ENCODE results near the gene ZNF732. TPM values are rescaled to one million over a fixed set of nuclear protein-coding genes. Genes with fewer than 3 reads are reported as not detected.

ZNF732 gene
- total RNA-seq, 6 experiments from 2014 or later = not detected

GRCh38 chr4:302381-302780, 2.9 kb downstream of the ZNF732 start:
- H3K27ac ChIP-seq = no peak overlapping the region
- TF ChIP-seq POLR2A (IDR thresholded peaks at IDR 0.05) = no peak
- no peak for TF ChIP-seq CTCF (IDR thresholded peaks at IDR 0.05)
- no peaks in the 10 kb centered on the region for H3K4me1 ChIP-seq
- H3K36me3 ChIP-seq = no peaks in the 10 kb centered on the region
- peaks cover 0 to 2% (median 0%) of the 10 kb centered on the region in 4 donors for H3K9me3 ChIP-seq
- no peak for ATAC-seq
- intact Hi-C loops (cut with DNase I) = no loop called here
- H3K27me3 ChIP-seq = no peaks in the 10 kb centered on the region
- DNase-seq = no peak
- no peak overlapping the region for H3K4me3 ChIP-seq
- 75% methylated on average over 4 of the region's 4 CpGs for WGBS (ENCODE audit: insufficient coverage, low coverage, low lambda C conversion rate, missing lambda C conversion rate)

DNA sequence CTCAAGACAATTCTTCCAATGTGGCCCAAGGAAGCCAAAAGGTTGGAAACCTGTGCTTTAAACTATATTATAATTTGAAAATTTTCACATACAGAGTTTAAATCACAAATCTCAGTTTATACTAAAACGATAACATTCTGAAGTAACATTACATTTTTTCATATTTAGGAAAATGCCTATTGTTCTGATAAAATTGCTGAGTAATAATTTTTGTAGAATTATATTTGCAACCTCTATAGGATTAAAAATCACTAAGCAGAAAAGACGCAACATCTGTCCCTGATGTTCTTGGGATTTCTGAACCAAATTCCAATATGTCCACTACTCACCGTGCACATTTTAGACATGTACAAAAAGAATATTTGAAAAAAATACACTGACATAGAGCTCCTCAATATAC, 10.5 kb downstream of the ZNF732 start:
- no peaks in the 10 kb centered on the region for H3K36me3 ChIP-seq
- no peak for DNase-seq
- 68% methylated on average over 3 of the region's 3 CpGs for WGBS (ENCODE audit: insufficient coverage, low coverage, low lambda C conversion rate, missing lambda C conversion rate)
- H3K27ac ChIP-seq = no peak overlapping the region
- H3K4me1 ChIP-seq = no peaks in the 10 kb centered on the region
- TF ChIP-seq POLR2A (IDR thresholded peaks at IDR 0.05) (no peak), CTCF (IDR thresholded peaks at IDR 0.05) (no peak)
- no peaks in the 10 kb centered on the region for H3K9me3 ChIP-seq
- no peak for ATAC-seq
- H3K27me3 ChIP-seq = no peaks in the 10 kb centered on the region
- intact Hi-C loops (cut with DNase I) = no loop called here
- H3K4me3 ChIP-seq = no peak overlapping the region

- H3K27me3 ChIP-seq = no peaks in the 10 kb centered on the region
- H3K36me3 ChIP-seq = no peaks in the 10 kb centered on the region
- TF ChIP-seq POLR2A (IDR thresholded peaks at IDR 0.05) = no peak
- no peak for TF ChIP-seq CTCF (IDR thresholded peaks at IDR 0.05)
- peaks cover 0 to 5% (median 0%) of the 10 kb centered on the region in 4 donors for H3K9me3 ChIP-seq
- DNase-seq = no peak
- ATAC-seq = no peak
- intact Hi-C loops (cut with DNase I) = no loop called here
- H3K27ac ChIP-seq = no peak overlapping the region
- 76% methylated on average over 2 of the region's 2 CpGs for WGBS (ENCODE audit: insufficient coverage, low coverage, low lambda C conversion rate, missing lambda C conversion rate)
- no peak overlapping the region for H3K4me3 ChIP-seq
- H3K4me1 ChIP-seq = no peaks in the 10 kb centered on the region
These were observed 16.4 kb downstream of the ZNF732 start for GRCh38 chr4:288891-289290.

GRCh38 chr4:273309-274017, 31.8 kb downstream of the ZNF732 start:
- TF ChIP-seq POLR2A (IDR thresholded peaks at IDR 0.05) = no peak
- no peak for TF ChIP-seq CTCF (IDR thresholded peaks at IDR 0.05)
- Histone ChIP-seq H3K4me3 (no peak overlapping the region), H3K36me3 (no peaks in the 10 kb centered on the region), H3K4me1 (no peaks in the 10 kb centered on the region), H3K27me3 (no peaks in the 10 kb centered on the region), H3K9me3 (peaks cover 0 to 50% (median 8%) of the 10 kb centered on the region in 4 donors), H3K27ac (no peak overlapping the region)
- DNase-seq (no peak), ATAC-seq (no peak)
- WGBS (ENCODE audit: insufficient coverage, low coverage, low lambda C conversion rate, missing lambda C conversion rate) = 68% methylated on average over 4 of the region's 5 CpGs
- intact Hi-C loops (cut with DNase I) = no loop called here

Measured in right lobe of liver (tissue), 6 donors.